HG03097 (cell line): Measurements from ENCODE around the gene SRSF2.
"Not testable (repeated sequence)": the region's sequence is repeated elsewhere in the genome, so short reads cannot be mapped to it uniquely, and the experiment has no call there.

Experiments
- ATAC-seq: cut with Tn5 transposase; IDR thresholded peaks from one replicate; pipeline ENCODE4 v1.9.1; 2021; ENCODE audit not compliant: unreplicated experiment, low FRiP score

The SRSF2 gene

DNA sequence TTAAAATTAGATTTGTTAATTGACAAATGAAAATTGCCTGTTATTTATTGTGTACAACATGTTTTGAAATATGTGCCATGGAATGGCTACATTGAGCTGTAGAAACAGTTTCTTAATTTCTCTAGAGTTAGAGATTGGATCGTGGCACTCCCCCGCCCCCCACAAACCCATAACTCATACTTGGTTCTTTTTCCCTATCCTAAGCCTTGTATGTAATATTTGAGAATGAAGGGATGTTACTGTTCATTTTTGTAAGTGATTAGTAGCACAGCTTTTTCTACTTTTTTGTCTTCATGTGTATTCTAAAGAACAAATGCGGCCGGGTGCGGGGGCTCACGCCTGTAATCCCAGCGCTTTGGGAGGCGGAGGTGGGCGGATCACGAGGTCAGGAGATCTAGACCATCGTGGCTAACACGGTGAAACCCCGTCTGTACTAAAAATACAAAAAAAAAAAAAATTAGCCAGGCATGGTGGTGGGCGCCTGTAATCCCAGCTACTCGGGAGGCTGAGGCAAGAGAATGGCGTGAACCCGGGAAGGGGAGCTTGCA is 2.5 kb upstream of the SRSF2 start:
- ATAC-seq: not testable (repeated sequence)

DNA sequence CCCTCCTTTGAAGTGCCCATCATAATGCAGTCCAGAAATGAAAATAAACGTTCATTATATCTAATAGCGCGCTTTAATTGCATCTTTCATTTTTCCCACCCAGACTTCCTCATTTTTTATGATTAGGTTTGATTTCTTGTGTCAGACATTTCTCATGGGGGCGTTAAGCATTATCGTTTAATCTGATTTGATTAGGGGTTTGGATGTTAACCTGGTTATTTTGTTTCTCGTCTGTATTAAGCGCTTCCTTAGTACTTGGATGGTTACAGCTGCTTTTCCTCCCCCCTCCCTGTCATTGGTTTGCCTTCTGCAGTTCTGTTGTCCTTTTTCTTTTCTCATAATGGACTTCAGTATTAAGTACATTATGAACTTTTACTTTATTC is 1.3 kb upstream of the SRSF2 start:
- ATAC-seq: no peak

DNA sequence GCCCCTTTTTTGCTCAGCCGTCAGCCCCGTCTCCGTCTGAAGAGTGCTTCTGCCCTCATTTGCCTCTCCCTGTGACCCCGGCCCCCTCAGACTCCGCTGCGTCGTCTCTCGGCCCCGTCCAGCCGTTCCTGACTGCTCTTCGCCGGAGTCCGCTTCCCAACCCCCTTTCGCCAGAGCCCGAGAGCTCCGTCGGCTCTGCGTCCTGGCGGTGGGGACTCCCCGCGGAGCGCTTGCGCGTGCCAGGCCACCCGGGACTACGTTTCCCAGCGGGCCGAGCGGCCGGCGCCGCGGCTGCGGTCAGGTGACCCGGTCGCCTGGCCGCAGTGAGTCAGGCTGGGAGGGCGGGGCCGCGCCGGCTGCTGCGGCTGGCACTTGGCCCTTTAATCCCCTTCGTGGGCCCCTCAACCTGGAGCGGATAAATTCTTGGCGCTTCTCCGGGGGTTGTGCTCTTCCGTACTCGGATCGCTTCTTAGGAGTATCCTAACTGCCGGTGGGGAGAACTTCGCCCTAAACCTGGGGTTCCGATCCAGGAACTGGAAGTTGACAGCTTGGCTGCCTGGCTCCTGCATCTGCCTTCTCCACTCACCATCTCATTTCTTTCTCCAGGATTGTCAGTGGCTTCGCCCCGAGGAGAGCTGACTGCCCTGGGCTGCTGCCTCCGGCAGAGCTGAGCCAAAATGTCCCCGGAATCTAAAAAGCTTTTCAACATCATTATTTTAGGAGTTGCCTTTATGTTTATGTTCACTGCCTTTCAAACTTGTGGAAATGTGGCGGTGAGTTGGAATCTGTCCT is 741 bp upstream of the SRSF2 start, which contains the start of gene MFSD11:
Gene MFSD11, plus strand, starts transcription at position 444 of the 792 bp plus-strand sequence. Its CDS starts 234 bp downstream, at position 678.
- ATAC-seq: peak; percentile 46

DNA sequence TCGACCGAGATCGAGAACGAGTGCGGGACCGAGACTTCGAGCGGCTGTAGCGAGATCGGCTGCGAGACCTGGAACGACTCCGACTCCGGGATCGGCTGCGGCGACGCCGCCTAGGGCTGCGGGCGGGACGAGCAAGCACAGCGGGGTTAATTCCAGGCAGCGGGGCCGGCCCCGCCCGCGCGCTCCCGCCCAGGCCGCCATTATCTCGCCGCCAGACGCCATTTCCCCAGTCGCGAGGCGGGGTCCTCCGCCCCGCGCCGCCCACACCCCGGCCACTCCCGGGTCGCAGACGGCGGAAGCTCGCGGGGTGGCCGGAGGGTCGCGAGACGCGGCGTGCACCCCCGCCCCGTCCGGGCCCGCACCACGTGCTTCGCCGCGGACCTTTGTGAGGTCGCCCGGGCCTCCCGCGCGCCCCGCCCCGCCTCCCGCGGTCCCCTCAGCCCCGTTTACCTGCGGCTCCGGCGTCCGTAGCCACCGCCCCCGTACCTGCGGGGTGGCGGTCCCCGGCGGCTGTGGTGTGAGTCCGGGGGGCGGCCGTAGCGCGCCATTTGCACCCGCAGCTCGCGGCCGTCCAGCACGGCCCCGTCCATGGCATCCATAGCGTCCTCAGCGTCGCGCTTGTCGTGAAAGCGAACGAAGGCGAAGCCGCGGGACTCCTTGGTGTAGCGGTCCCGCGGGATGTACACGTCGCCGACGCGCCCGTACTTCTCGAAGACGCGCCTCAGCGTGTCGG is 616 bp downstream of the SRSF2 start:
- peak; percentile 7 for ATAC-seq

- ATAC-seq: no peak
Measured at GRCh38 chr17:76735586-76736348, 1.4 kb downstream of the SRSF2 start.

DNA sequence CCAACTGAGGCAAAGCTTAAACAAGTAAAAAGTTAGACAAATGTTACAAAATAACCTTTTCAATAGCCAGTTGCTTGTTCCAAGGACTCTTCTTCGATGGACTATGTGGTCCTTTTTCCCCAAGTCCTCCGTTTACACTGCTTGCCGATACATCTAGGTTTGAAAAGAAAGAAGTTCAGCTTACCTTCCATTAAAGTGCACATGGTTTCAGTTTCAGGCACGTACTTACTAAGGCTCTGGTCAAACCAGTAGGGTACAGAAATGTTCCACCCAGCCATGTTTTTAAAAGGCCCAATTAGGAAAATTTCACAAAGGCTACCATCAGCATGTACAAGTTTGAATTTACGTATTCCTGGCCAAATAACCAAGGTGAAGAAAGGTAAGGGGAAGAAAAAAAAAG is 2.1 kb downstream of the SRSF2 start:
- no peak for ATAC-seq

- ATAC-seq: no peak
Measured at GRCh38 chr17:76734080-76734840, 2.9 kb downstream of the SRSF2 start.

- ATAC-seq: no peak
Measured at GRCh38 chr17:76733618-76733957, 3.5 kb downstream of the SRSF2 start.

GRCh38 chr17:76732734-76733617 is 4.2 kb downstream of the SRSF2 start:
- ATAC-seq: no peak

DNA sequence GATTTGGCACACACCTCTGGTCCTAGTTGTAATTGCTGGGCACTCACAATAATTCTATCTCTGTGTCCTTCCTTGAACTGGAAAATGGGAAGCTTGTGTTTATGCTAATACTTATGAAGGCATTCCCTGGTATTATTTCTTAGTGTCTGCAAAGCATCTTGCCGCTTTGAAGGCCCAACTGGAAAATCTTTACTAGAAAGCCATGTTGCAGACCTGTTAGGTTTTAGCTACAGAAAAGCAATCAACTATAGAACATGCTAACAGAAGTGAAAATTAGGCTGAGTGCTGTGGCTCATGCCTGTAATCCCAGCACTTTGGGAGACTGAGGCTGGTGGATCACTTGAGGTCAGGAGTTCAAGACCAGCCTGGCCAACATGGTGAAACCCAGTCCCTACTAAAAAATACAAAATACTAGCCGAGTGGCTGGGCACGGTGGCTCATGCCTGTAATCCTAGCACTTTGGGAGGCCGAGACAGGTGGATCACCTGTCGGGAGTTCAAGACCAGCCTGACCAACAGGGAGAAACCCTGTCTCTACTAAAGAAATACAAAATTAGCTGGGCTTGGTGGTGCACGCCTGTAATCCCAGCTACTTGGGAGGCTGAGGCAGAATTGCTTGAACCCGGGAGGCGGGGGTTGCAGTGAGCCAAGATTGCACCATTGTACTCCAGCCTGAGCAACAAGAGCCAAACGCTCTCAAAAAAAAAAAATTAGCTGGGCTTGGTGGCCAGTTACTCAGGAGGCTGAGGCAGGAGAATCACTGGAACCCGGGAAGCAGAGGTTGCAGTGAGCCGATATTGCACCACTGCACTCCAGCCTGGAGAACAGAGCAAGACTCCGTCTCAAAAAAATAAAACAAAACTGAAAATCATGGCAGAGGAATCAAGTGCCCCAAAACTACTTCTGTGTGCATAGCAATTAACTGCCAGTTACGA is 5.1 kb downstream of the SRSF2 start:
- ATAC-seq: not testable (repeated sequence)

DNA sequence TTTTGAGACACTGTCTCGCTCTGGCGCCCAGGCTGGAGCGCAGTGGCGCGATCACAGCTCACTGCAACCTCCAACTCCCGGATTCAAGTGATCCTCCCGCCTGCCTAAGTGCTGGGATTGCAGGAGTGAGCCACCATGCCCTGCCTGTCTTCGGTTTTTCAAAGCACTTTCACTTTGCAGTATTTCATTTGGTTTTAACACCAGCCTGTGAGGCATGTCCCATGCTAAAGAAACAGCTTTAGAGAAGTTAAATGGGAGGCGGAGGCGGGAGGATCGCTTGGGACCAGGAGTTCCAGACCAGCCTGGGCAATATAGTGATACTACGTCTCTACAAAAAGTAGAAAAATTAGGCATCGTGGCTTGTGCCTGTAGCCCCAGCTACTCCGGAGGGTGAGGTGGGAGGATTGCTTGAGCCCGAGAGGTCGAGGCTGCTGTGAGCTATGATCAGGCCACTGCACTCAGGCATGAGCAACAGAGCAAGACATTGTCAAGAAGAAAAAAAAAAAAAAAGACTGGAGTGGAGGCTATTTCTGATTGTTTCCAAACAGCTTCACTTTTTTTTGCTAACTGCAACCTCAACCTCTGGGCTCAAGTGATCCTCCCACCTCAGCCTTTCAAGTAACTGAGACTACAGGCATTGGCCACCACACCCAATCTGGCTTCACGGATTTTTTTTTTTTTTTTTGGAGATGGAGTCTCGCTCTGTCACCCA is 9.2 kb downstream of the SRSF2 start:
- ATAC-seq: no peak

DNA sequence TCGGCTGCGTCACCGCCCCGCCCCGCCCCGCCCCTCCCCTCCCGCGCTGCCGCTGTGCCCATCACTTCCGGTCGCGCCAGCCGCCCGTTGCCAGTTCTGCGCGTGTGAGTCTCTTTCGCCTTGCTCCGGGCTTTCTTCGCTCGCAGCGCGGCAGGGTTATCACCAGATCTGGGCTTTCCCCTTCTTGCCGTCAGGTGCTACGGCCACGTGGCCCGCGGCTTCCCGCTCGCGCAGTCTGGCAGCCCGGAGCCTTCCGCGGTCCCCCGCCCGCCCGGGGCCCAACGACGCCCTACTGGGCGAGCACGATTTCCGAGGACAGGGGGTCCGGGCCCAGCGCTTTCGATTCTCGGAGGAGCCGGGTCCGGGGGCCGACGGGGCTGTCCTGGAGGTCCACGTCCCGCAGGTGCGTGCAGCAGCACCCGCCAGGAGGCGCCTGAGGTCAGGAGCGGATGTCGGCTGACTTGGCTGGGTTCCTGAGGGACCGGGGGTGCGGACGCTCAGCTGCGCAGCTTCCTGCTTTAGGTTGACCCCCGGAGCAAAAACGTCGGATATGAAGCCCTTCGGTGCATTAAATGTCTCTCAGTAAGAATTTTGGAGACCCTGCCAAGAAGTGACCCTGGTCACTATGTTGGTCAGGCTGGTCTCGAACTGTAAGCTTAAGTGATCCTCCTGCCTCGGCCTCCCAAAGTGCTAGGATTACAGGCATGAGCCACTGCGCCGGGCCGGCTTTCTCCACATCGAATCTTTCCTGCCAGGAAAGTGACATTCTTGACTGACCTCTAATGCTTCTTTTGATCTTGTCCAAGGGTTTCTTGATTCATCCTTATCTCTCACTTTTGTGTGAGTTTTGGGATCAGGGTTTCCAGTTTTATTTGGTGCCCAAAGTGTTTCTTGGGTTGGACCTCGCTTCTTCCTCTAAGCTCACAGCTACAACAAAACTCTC is 10.1 kb downstream of the SRSF2 start, which contains the start of gene METTL23:
Gene METTL23, plus strand, starts transcription at position 64 of the 943 bp plus-strand sequence. CDS start 2,872 bp downstream, outside the sequence.
- ATAC-seq: peak; percentile 46

GRCh38 chr17:76726231-76726775 is 10.8 kb downstream of the SRSF2 start, which contains the start of gene JMJD6:
TSS of gene JMJD6 (minus strand) at chr17:76726606. CDS start at chr17:76726475, 131 bp downstream.
- ATAC-seq: peak; percentile 59

DNA sequence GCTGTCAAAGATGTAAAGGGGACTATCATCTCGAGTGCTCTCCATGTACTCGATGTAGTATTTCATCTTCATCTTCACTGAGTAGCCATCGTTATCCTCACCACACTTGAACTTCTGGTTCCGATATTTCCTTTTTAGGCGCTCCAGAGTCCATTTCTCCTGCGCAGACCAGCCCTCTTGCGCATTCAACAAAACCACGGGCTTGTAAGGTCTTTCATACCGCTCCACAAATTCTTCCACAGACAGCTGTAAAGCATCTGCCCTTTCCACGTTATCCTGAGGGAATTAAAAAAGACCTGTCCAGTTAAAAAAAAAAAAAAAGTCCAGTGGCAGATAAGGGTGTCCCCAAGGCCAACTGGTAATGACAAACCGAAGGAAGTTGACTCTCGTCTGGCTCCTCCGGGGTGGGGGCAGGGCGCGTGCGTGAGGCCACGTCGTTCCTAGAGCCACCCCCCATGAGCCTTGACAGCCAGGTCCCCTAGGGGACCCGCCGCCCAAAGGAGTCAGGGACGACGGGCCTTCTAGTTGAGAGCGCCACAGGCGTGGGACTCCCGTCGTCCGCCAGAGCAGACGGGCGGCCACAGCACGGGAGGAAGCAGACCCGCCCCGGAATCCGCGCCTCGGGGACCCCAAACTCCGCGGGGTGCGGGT is 11.4 kb downstream of the SRSF2 start:
- ATAC-seq: peak; percentile 17

DNA sequence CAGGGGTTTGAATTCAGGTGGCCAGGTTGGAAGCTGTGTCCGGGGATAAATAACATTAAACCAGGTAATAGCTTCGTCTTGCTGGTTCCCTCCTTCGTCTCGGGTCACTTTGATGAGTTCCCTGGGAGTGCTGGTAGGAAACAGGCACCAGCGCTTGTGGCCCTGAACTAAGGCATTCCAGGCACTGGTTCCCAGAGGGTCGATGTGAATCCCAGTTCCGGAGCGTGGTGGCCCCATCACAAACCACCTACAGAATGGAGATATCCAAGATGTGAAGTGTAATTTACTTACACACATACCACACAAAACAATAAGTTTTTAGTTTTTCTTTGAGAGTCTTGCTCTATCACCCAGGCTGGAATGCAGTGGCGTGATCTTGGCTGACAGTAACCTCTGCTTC is 13.3 kb downstream of the SRSF2 start:
- ATAC-seq: no peak
